IMR-90 (cell line): ENCODE data around the gene GK. TPM values are rescaled to one million over a fixed set of nuclear protein-coding genes. Genes with fewer than 3 reads are reported as not detected.
"Not testable (repeated sequence)": the region's sequence is repeated elsewhere in the genome, so short reads cannot be mapped to it uniquely, and the experiment has no call there.

Experiments used
- ATAC-seq: fragments of 200-7000 bp; cut with Tn5 transposase; 2 replicates; pipeline ENCODE4 v1.9.1; 2020; ENCODE audit warnings: low read depth, mild to moderate bottlenecking, moderate library complexity
- BruUV-seq: library from RNA; stranded (reverse); fragments of 400-500 nt; replicated peaks from 2 replicates; lab custom pipeline; 2021; lab: Mats Ljungman, UMichigan
- CTCF ChIA-PET: fragments of 300-600 bp; formaldehyde crosslinking; extraction: SDS; loops from one replicate; lab custom pipeline; 2021; ENCODE audit warnings: antibody characterized with exemption; lab: Yijun Ruan, JAX
- POLR2A ChIA-PET: fragments of 300-600 bp; sonication (Branson Sonifier 250); formaldehyde crosslinking; loops from one replicate; lab custom pipeline; 2022; ENCODE audit warnings: antibody characterized with exemption; ENCODE audit not compliant: unreplicated experiment; lab: Charles Lee
- DNase-seq: peaks from one replicate; pipeline ENCODE4 v3.0.0; 2013
- H2AFZ ChIP-seq: replicated peaks from 2 replicates; pipeline ENCODE3; 2013; ENCODE audit warnings: low read length, mild to moderate bottlenecking; ENCODE audit not compliant: poor library complexity
- H2AK5ac ChIP-seq: 2 replicates; pipeline ENCODE4 v1.6.1; 2013; ENCODE audit warnings: low read depth, low read length, inconsistent platforms
- H2AK9ac ChIP-seq: replicated peaks from 2 replicates; pipeline ENCODE3; 2013; ENCODE audit warnings: mild to moderate bottlenecking, low read depth, low read length, moderate library complexity; ENCODE audit not compliant: poor library complexity
- H2BK120ac ChIP-seq: 2 replicates; pipeline ENCODE4 v1.6.1; 2013; ENCODE audit warnings: low read depth, low read length, inconsistent platforms
- H2BK15ac ChIP-seq: 3 replicates; pipeline ENCODE4 v1.6.1; 2013; ENCODE audit warnings: low read depth, low read length, inconsistent platforms
- H2BK20ac ChIP-seq: 2 replicates; pipeline ENCODE4 v1.6.1; 2013; ENCODE audit warnings: low read depth, mild to moderate bottlenecking, inconsistent platforms, low read length, moderate library complexity
- H2BK5ac ChIP-seq: 2 replicates; pipeline ENCODE4 v1.6.1; 2013; ENCODE audit warnings: mild to moderate bottlenecking, low read depth, low read length, inconsistent platforms; ENCODE audit not compliant: poor library complexity, severe bottlenecking
- H3K14ac ChIP-seq: replicated peaks from 2 replicates; pipeline ENCODE4 v1.6.1; 2013; ENCODE audit warnings: low read depth, low read length, inconsistent platforms
- H3K18ac ChIP-seq: 2 replicates; pipeline ENCODE4 v1.6.1; 2013; ENCODE audit warnings: low read depth, low read length, control low read depth
- H3K23ac ChIP-seq: 2 replicates; pipeline ENCODE4 v1.6.1; 2013; ENCODE audit warnings: low read depth, low read length, inconsistent platforms
- H3K27ac ChIP-seq: 2 replicates; pipeline ENCODE4 v1.5.1; 2013; ENCODE audit warnings: mild to moderate bottlenecking, control low read depth, low read length; ENCODE audit not compliant: insufficient read depth
- H3K27me3 ChIP-seq: 2 replicates; pipeline ENCODE4 v1.6.1; 2013; ENCODE audit warnings: low read length; ENCODE audit not compliant: control insufficient read depth, insufficient read depth
- H3K36me3 ChIP-seq: 2 replicates; pipeline ENCODE4 v1.6.1; 2013; ENCODE audit warnings: low read length, mixed read lengths; ENCODE audit not compliant: control insufficient read depth, insufficient read depth
- H3K4ac ChIP-seq: 2 replicates; pipeline ENCODE4 v1.6.1; 2013; ENCODE audit warnings: low read depth, low read length, inconsistent platforms
- H3K4me1 ChIP-seq: 2 replicates; pipeline ENCODE4 v1.6.1; 2013; ENCODE audit warnings: low read length, mixed read lengths; ENCODE audit not compliant: control insufficient read depth, insufficient read depth
- H3K4me2 ChIP-seq: 2 replicates; pipeline ENCODE4 v1.6.1; 2013; ENCODE audit warnings: low read depth, mild to moderate bottlenecking, control low read depth, low read length, moderate library complexity
- H3K4me3 ChIP-seq: 2 replicates; pipeline ENCODE4 v1.5.1; 2013; ENCODE audit warnings: low read depth, mild to moderate bottlenecking, control low read depth, low read length, moderate library complexity; ENCODE audit not compliant: insufficient read depth
- H3K56ac ChIP-seq: 2 replicates; pipeline ENCODE4 v1.6.1; 2013; ENCODE audit warnings: low read length, inconsistent platforms; ENCODE audit not compliant: insufficient read depth; ENCODE audit errors: extremely low read depth
- H3K79me1 ChIP-seq, 2 experiments: 2 replicates each; pipeline ENCODE4 v1.6.1; 2013; ENCODE audit warnings: low read length in 2 of 2, inconsistent platforms in 1 of 2, low read depth in 1 of 2
- H3K9ac ChIP-seq: 2 replicates; pipeline ENCODE4 v1.6.1; 2013; ENCODE audit warnings: low read depth, low read length, control low read depth
- H3K9me1 ChIP-seq: 2 replicates; pipeline ENCODE4 v1.6.1; 2013; ENCODE audit warnings: low read length, inconsistent platforms; ENCODE audit not compliant: insufficient read depth
- H3K9me3 ChIP-seq: 2 replicates; pipeline ENCODE4 v1.6.1; 2013; ENCODE audit warnings: low read length; ENCODE audit not compliant: control insufficient read depth, insufficient read depth
- H4K20me1 ChIP-seq: 2 replicates; pipeline ENCODE4 v1.6.1; 2013; ENCODE audit warnings: low read length, inconsistent platforms; ENCODE audit not compliant: insufficient read depth
- H4K5ac ChIP-seq: 2 replicates; pipeline ENCODE4 v1.6.1; 2013; ENCODE audit warnings: mild to moderate bottlenecking, low read depth, low read length, control low read depth
- H4K8ac ChIP-seq, 2 experiments: 2 replicates each; pipeline ENCODE4 v1.6.1; 2013; ENCODE audit warnings: low read depth in 2 of 2, low read length in 2 of 2, control low read depth in 1 of 2, inconsistent platforms in 1 of 2
- H4K91ac ChIP-seq: 2 replicates; pipeline ENCODE4 v1.6.1; 2013; ENCODE audit warnings: low read depth, low read length, inconsistent platforms; ENCODE audit not compliant: insufficient read depth
- BHLHE40 ChIP-seq: fragments of 150-350 bp; IDR thresholded peaks from 2 replicates; pipeline ENCODE4 v1.6.1; 2016; ENCODE audit warnings: mild to moderate bottlenecking, low read depth, low read length
- CEBPB ChIP-seq: IDR thresholded peaks from 2 replicates; pipeline ENCODE4 v1.6.1; 2012; ENCODE audit warnings: low read depth, low read length, improper control_type of control experiment
- NFE2L2 ChIP-seq: fragments of 150-350 bp; IDR thresholded peaks from 2 replicates; pipeline ENCODE4 v1.6.1; 2016; ENCODE audit warnings: low read depth, mild to moderate bottlenecking, low read length
- WGBS, 2 experiments: methylation state at CpG; one replicate each; pipeline versions ENCODE4 v1.1.5 to v1.1.7; 2013; ENCODE audit warnings: missing lambda C conversion rate in 2 of 2; ENCODE audit not compliant: insufficient read length in 1 of 2; ENCODE audit errors: extremely low coverage in 2 of 2; 5-methylcytosine and 5-hydroxymethylcytosine counted together
- dilution Hi-C: fragments of 300-500 bp; cut with HindIII; formaldehyde crosslinking; loops from one replicate; pipeline ENCODE4 v1.14.3; 2018; ENCODE audit warnings: low sequenced_read_pairs; ENCODE audit not compliant: unreplicated experiment
- in situ Hi-C: fragments of 300-500 bp; cut with MboI; formaldehyde crosslinking; loops from 3 replicates; pipeline ENCODE4 v1.14.3; 2019; ENCODE audit warnings: low sequenced_read_pairs, inconsistent platforms, mixed read lengths
- intact Hi-C: fragments of 100-400 bp; cut with micrococcal nuclease; formaldehyde crosslinking; loops from 2 replicates; pipeline ENCODE4 v1.10.0; 2022
- polyA plus RNA-seq, 3 experiments: library from polyadenylated mRNA; depleted of rRNA; stranded (reverse); fragments of >200 nt; gene quantifications; 2 replicates each; pipeline ENCODE4 v1.2.3, GENCODE V29; 2012; ENCODE audit warnings: low replicate concordance in 1 of 3
- total RNA-seq: library from RNA; depleted of rRNA; stranded (reverse); fragments of >200 nt; gene quantifications from 2 replicates; pipeline ENCODE4 v1.2.3, GENCODE V29; 2012

The GK gene
- total and polyA plus RNA-seq, 2 of the 4 experiments (the other 2 are of a cell fraction) = 7.6 to 9.3 TPM

DNA sequence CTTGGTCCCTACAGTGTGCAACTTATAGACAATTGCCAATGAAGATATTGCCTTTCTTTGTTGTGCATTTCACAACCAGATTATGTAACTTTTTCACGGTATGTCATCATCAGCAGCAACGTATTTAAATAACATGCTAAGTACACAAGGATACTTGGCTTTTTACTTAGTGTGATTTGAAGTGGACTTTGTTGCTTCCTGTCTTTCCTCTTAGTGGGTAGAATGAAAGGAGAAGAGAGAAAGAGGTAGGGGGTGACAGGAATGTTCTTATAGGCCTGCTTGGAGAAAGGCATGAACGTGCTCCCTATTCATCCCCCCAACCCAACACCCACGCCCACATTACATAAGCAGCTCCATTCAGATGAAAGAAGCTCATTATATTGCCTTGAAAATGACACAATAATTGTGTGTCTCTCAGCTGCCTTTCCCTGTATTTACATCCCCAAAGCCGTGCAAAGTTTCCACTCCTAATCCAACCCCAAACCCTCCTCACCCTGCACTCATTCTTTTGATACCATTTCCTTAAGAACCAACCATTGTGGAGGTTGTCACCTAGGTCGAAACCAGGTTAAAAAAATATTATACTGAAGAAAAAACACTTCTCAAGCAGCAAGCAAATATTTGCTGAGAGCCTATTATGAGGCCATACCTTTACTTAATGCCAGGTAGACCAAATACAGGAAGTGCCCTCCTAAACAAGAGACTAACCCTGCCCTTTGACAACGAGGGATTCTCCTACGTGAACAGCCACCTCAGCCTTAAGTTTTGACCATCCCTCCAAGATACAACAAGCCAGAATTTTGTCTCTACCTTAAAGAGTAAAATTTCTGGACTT lies 25.2 kb upstream of the GK start:
- H3K4ac ChIP-seq = no peak overlapping the region
- no peak overlapping the region for H3K14ac ChIP-seq
- H3K9me1 ChIP-seq = no peaks in the 10 kb centered on the region
- in situ Hi-C loops (no loop called here), intact Hi-C loops (no loop called here), dilution Hi-C loops (no loop called here)
- ChIA-PET CTCF (no interaction called here), POLR2A (no interaction called here)
- no peak overlapping the region for H3K18ac ChIP-seq
- TF ChIP-seq CEBPB = peak; percentile 43; the same call in 1 of the 2 replicates
- no peak for TF ChIP-seq BHLHE40
- TF ChIP-seq NFE2L2 = no peak
- no CpG with 5 or more reads among the region's 8 CpGs for WGBS, 2 experiments
- H4K20me1 ChIP-seq = no peaks in the 10 kb centered on the region
- no peak overlapping the region for H4K91ac ChIP-seq
- no peaks in the 10 kb centered on the region for H3K9me3 ChIP-seq
- no peak overlapping the region for H2AK5ac ChIP-seq
- H4K5ac ChIP-seq = no peak overlapping the region
- ATAC-seq (no peak), DNase-seq (no peak)
- no peak overlapping the region for H3K23ac ChIP-seq
- H2AFZ ChIP-seq = no peak overlapping the region
- no peak overlapping the region for H3K56ac ChIP-seq
- H3K4me1 ChIP-seq = no peaks in the 10 kb centered on the region
- no peak overlapping the region for H3K9ac ChIP-seq
- H2AK9ac ChIP-seq = no peak overlapping the region
- no peak overlapping the region for H2BK120ac ChIP-seq
- no peak overlapping the region for H3K4me2 ChIP-seq
- no peak overlapping the region for H2BK5ac ChIP-seq
- no TSS peak for BruUV-seq
- H3K27ac ChIP-seq = no peak overlapping the region
- no peak overlapping the region for H2BK20ac ChIP-seq
- no peaks in the 10 kb centered on the region for H3K79me1 ChIP-seq
- no peak overlapping the region for H4K8ac ChIP-seq
- H3K27me3 ChIP-seq = no peaks in the 10 kb centered on the region
- no peaks in the 10 kb centered on the region for H3K36me3 ChIP-seq
- no peak overlapping the region for H2BK15ac ChIP-seq
- H3K4me3 ChIP-seq = no peak overlapping the region

DNA sequence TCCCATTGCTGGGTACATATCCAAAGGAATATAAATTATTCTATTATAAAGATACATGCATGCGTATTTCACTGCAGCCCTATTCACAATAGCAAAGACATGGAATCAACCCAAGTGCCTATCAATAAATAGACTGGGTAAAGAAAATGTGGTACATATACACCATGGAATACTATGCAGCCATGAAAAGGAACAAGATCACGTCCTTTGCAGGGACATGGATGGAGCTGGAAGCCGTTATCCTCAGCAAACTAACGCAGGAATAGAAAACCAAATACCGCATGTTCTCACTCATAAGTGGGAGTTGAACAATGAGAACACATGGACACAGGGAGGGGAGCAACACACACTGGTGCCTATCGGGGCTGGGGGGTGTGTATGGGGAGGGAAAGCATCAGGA lies 19.2 kb upstream of the GK start:
- not testable (repeated sequence) for H4K5ac ChIP-seq, H4K91ac ChIP-seq
- CTCF ChIA-PET = interaction anchor here (0.6 kb wide), 1 partner anchor 1156 kb away, joined by 3 read pairs; no protein-coding TSS in a partner anchor

More for the DNA sequence above, 19.2 kb upstream of the GK start:
- H2BK120ac ChIP-seq, H3K36me3 ChIP-seq, H2AK5ac ChIP-seq, H3K27me3 ChIP-seq, H2BK20ac ChIP-seq, DNase-seq, H3K4me2 ChIP-seq, H4K8ac ChIP-seq, H3K18ac ChIP-seq, H2AK9ac ChIP-seq, H3K4me1 ChIP-seq, H2BK5ac ChIP-seq, H3K56ac ChIP-seq, H3K79me1 ChIP-seq, H3K23ac ChIP-seq, H3K14ac ChIP-seq, H3K27ac ChIP-seq, ATAC-seq, H2AFZ ChIP-seq, H3K9me3 ChIP-seq, H3K4ac ChIP-seq, H3K9me1 ChIP-seq, H3K4me3 ChIP-seq, intact Hi-C loops, dilution Hi-C loops, BruUV-seq, H3K9ac ChIP-seq, H4K20me1 ChIP-seq, H2BK15ac ChIP-seq, in situ Hi-C loops: not testable (repeated sequence)
- no CpG with 5 or more reads among the region's 6 CpGs for WGBS, 2 experiments
- POLR2A ChIA-PET = interaction anchor here (0.6 kb wide), 1 partner anchor 13 kb away, joined by 15 read pairs; no protein-coding TSS in a partner anchor
